Parathyroid adenoma (tissue), 2 donors: ENCODE data around the gene SHOX.

Experiments
- H2AFZ ChIP-seq: fragments of 300-600 bp; sonication (generic); one replicate; pipeline ENCODE4 v1.7.0; 2017; ENCODE audit warnings: antibody characterized with exemption, mild to moderate bottlenecking
- H3K27ac ChIP-seq: fragments of 300-600 bp; sonication (generic); one replicate; pipeline ENCODE4 v1.7.0; 2017
- H3K27me3 ChIP-seq: fragments of 300-600 bp; sonication (generic); one replicate; pipeline ENCODE4 v1.7.0; 2017; ENCODE audit warnings: low read length; ENCODE audit not compliant: control insufficient read depth, insufficient read depth
- H3K36me3 ChIP-seq: fragments of 300-600 bp; sonication (generic); one replicate; pipeline ENCODE4 v1.7.0; 2017; ENCODE audit warnings: low read length; ENCODE audit not compliant: control insufficient read depth, insufficient read depth
- H3K4me1 ChIP-seq: fragments of 300-600 bp; sonication (generic); one replicate; pipeline ENCODE4 v1.7.0; 2017; ENCODE audit warnings: control low read depth
- H3K4me2 ChIP-seq: fragments of 300-600 bp; sonication (generic); one replicate; pipeline ENCODE4 v1.7.0; 2017; ENCODE audit warnings: low read length
- H3K4me3 ChIP-seq: fragments of 300-600 bp; sonication (generic); one replicate; pipeline ENCODE4 v1.7.0; 2017; ENCODE audit warnings: low read depth, low read length
- H3K79me2 ChIP-seq: fragments of 300-600 bp; sonication (generic); one replicate; pipeline ENCODE4 v1.7.0; 2017; ENCODE audit warnings: control low read depth
- H3K9ac ChIP-seq: fragments of 300-600 bp; sonication (generic); one replicate; pipeline ENCODE4 v1.7.0; 2017; ENCODE audit warnings: mild to moderate bottlenecking
- H3K9me3 ChIP-seq: fragments of 300-600 bp; sonication (generic); one replicate; pipeline ENCODE4 v1.7.0; 2017; ENCODE audit warnings: low read length; ENCODE audit not compliant: control insufficient read depth
- CTCF ChIP-seq: fragments of 300-600 bp; sonication (generic); IDR thresholded peaks from one replicate; pipeline ENCODE4 v1.7.0; 2017; ENCODE audit warnings: antibody characterized with exemption, mild to moderate bottlenecking
- donor health status: primary hyperparathyroidism.

The SHOX gene

GRCh38 chrX:685120-686032 lies 54.8 kb downstream of the SHOX start:
- H3K4me1 ChIP-seq: no peaks in the 10 kb centered on the region
- H2AFZ ChIP-seq: no peak overlapping the region
- no peaks in the 10 kb centered on the region for H3K79me2 ChIP-seq
- no peak overlapping the region for H3K4me2 ChIP-seq
- no peaks in the 10 kb centered on the region for H3K36me3 ChIP-seq
- no peaks in the 10 kb centered on the region for H3K27me3 ChIP-seq
- H3K4me3 ChIP-seq: no peak overlapping the region
- H3K9ac ChIP-seq: no peak overlapping the region
- no peak for TF ChIP-seq CTCF
- no peaks in the 10 kb centered on the region for H3K9me3 ChIP-seq
- no peak overlapping the region for H3K27ac ChIP-seq

- Histone ChIP-seq H3K4me1 (no peaks in the 10 kb centered on the region), H3K4me3 (no peak overlapping the region), H3K27ac (no peak overlapping the region), H3K4me2 (no peak overlapping the region), H2AFZ (no peak overlapping the region), H3K9ac (no peak overlapping the region), H3K36me3 (no peaks in the 10 kb centered on the region), H3K79me2 (no peaks in the 10 kb centered on the region), H3K27me3 (no peaks in the 10 kb centered on the region), H3K9me3 (no peaks in the 10 kb centered on the region)
- no peak for TF ChIP-seq CTCF
Observed at GRCh38 chrX:689983-690382, 59.4 kb downstream of the SHOX start.

- Histone ChIP-seq H3K4me1 (no peaks in the 10 kb centered on the region), H3K4me3 (no peak overlapping the region), H3K36me3 (no peaks in the 10 kb centered on the region), H3K9ac (no peak overlapping the region), H3K79me2 (no peaks in the 10 kb centered on the region), H3K27me3 (no peaks in the 10 kb centered on the region), H3K27ac (no peak overlapping the region), H3K4me2 (no peak overlapping the region), H2AFZ (no peak overlapping the region), H3K9me3 (no peaks in the 10 kb centered on the region)
- TF ChIP-seq CTCF: no peak
Observed at GRCh38 chrX:694800-695199, 64.2 kb downstream of the SHOX start.

- Histone ChIP-seq H3K9me3 (no peaks in the 10 kb centered on the region), H2AFZ (no peak overlapping the region), H3K79me2 (no peaks in the 10 kb centered on the region), H3K4me3 (no peak overlapping the region), H3K36me3 (no peaks in the 10 kb centered on the region), H3K4me1 (no peaks in the 10 kb centered on the region), H3K9ac (no peak overlapping the region), H3K27me3 (no peaks in the 10 kb centered on the region), H3K4me2 (no peak overlapping the region), H3K27ac (no peak overlapping the region)
- TF ChIP-seq CTCF: no peak
Observed at GRCh38 chrX:698206-698605, 67.6 kb downstream of the SHOX start.

GRCh38 chrX:700936-701335 lies 70.3 kb downstream of the SHOX start:
- H3K4me2 ChIP-seq: no peak overlapping the region
- no peak overlapping the region for H3K9ac ChIP-seq
- H3K36me3 ChIP-seq: no peaks in the 10 kb centered on the region
- H3K4me3 ChIP-seq: no peak overlapping the region
- no peaks in the 10 kb centered on the region for H3K27me3 ChIP-seq
- no peaks in the 10 kb centered on the region for H3K79me2 ChIP-seq
- no peaks in the 10 kb centered on the region for H3K9me3 ChIP-seq
- H2AFZ ChIP-seq: no peak overlapping the region
- H3K27ac ChIP-seq: no peak overlapping the region
- H3K4me1 ChIP-seq: no peaks in the 10 kb centered on the region
- TF ChIP-seq CTCF: no peak
